ENCODE data around the gene CYP2C9.

CYP2C9 gene

DNA sequence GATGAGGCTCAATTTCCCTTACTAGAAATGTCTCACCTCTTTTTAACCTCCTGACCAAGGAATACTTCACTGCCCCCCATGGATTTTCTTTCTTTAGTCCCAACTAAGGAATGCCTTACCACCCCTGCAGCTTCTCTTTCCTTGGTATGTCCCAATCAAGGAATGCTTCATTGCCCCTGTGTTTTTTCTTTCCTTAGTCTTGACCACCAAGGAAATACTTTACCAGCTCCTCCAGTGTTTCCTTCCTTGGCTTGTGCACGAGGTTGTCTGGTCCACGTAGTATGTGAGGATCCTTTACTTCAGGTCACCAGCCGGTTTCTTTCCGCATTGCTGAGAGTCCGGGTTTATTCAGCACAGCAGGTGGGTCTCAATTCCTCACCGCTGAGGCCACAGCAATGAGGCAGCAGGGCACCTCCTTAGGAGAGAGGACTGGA, 59.3 kb downstream of the CYP2C9 start:
- TF ChIP-seq, protein P1, sequence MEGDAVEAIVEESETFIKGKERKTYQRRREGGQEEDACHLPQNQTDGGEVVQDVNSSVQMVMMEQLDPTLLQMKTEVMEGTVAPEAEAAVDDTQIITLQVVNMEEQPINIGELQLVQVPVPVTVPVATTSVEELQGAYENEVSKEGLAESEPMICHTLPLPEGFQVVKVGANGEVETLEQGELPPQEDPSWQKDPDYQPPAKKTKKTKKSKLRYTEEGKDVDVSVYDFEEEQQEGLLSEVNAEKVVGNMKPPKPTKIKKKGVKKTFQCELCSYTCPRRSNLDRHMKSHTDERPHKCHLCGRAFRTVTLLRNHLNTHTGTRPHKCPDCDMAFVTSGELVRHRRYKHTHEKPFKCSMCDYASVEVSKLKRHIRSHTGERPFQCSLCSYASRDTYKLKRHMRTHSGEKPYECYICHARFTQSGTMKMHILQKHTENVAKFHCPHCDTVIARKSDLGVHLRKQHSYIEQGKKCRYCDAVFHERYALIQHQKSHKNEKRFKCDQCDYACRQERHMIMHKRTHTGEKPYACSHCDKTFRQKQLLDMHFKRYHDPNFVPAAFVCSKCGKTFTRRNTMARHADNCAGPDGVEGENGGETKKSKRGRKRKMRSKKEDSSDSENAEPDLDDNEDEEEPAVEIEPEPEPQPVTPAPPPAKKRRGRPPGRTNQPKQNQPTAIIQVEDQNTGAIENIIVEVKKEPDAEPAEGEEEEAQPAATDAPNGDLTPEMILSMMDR (IDR thresholded peaks at IDR 0.05; ENCODE audit: low read depth, low read length): no peak

DNA sequence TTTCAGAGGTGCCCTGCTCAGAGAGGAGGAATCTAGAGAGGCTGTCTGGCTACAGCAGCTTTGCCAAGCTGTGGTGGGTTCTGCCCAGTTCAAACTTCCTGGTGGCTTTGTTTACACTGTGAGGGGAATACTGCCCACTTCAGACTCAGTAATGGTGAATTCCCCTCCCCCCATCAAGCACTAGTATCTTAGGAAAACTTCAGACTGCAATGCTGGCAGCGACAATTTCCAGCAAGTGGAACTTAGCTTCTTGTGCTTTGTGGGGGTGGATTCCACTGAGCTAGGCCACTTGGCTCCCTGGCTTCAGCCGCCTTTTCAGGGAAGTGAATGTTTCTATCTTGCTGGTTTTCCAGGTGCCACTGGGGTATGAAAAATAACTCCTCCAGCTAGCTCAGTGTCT, 88.0 kb downstream of the CYP2C9 start:
- TF ChIP-seq, protein P1 (IDR thresholded peaks at IDR 0.05; ENCODE audit: low read depth, low read length): no peak
- DNase-seq (ENCODE audit: extremely low read depth, low read depth): no peak

More for the DNA sequence above, 59.3 kb downstream of the CYP2C9 start:
- DNase-seq (ENCODE audit: extremely low read depth, low read depth): no peak

DNA sequence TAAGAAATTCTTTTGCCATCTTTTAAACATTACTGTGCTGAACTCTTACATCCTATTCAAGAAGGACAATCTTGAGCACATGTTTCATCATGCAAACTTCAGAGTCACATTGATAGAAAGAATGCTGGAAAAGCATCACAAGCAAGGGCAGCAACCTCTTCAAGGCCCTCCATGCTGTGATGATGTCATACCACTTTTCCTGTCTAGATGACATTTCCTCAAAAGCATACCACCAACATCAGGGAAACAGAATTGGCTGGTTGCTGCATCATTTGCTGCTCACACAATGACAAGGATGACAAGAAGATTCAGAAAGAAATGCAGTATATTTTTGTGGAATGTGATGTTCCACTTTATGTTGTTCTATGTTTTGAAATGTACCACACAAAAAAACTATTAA, 93.2 kb downstream of the CYP2C9 start:
- DNase-seq (ENCODE audit: extremely low read depth, low read depth): no peak
- TF ChIP-seq, protein P1 (IDR thresholded peaks at IDR 0.05; ENCODE audit: low read depth, low read length): no peak

DNA sequence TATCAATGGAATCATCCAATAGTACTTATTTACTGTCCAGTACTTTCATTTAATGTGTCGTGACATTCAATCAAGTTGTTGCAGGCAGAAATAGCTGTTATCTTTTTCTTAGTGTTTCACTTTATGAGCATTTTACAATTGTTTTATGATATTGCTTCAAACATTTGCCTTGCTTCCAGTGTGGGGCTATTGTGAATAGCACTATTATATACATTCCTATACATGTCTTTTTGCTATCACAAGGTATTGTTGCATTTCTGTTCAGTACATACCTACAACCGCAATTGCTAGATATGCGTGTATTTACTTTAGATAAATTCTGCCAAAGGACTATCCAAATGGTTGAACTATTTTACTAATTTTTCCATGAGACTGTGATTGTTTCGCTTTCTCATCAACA, 95.9 kb downstream of the CYP2C9 start:
- no peak for DNase-seq (ENCODE audit: extremely low read depth, low read depth)
- TF ChIP-seq, protein P1 (IDR thresholded peaks at IDR 0.05; ENCODE audit: low read depth, low read length): no peak

DNA sequence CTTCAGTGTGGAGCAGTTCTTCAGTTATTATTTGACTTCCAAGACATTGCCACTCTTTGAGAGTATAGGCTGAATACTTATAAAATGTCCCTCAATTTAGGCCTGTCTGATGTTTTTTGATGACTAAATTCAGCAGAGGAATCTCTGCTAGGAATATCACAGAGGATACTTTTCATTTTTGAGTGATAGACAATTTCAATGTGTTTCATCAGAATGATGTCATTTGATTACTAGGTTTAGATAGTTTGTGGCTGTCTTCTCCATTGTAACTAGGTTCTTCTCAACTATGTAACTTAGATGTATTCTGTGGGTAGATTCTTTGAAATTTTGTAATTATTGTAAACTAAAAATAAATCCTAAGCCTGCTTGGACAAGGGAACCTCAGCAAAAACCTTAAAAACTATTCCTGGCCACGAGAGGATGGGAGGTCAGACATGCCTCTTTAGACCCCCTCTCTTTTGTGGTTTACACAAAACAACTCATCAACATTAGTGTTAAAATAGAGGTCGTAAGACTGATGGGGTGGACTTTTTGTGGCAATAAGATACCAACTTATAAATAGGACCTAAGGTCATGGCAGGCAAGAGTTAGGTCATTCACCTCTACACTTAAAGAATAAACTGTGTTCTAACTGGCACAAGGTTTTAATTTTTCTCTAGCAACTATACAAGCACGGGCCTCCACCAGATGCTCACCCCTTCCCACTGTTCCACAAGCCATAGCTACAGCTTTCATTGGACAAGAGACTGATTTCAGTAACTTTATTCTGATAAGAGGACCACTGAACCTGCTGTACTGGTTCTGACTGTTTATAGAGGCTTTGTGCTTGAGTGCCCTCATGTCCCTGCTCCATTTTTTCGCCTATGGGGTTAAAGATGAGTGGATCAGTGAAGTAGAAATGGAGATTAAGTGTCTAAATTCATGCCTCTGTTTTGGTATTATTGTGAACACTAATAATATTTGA, 97.2 kb downstream of the CYP2C9 start:
- DNase-seq (ENCODE audit: extremely low read depth, low read depth): no peak
- TF ChIP-seq, protein P1 (IDR thresholded peaks at IDR 0.05; ENCODE audit: low read depth, low read length): no peak

DNA sequence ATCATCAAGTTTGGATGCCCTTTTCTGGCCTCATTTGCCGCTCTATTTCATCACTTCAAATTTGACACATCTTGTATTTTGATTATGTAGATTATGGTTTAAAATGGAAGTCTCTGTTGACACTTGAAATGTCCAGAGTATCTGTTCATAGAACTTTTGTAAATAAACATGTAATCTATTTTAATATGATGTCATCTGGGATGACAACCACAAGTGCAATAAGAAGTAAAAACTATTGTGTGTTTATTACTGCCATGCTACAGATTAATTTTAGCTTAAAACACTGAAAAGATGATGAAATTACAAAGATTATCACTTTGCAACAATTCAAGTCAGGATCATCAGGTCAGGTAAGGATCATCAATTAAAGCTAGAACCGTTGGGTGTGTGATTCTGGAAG, 100.8 kb downstream of the CYP2C9 start:
- no peak for DNase-seq (ENCODE audit: extremely low read depth, low read depth)
- TF ChIP-seq, protein P1 (IDR thresholded peaks at IDR 0.05; ENCODE audit: low read depth, low read length): no peak
